Neural cell (in vitro differentiated cells): Measurements from ENCODE around the gene SETD2.

Experiments used
- CTCF ChIP-seq: fragments of 450-650 bp; IDR thresholded peaks from 2 replicates; pipeline ENCODE4 v1.5.1; 2014; ENCODE audit warnings: antibody characterized with exemption, mild to moderate bottlenecking, moderate library complexity; ENCODE audit not compliant: poor library complexity, severe bottlenecking
- EP300 ChIP-seq: fragments of 450-650 bp; conservative IDR thresholded peaks from 2 replicates; pipeline ENCODE4 v1.6.1; 2014; ENCODE audit warnings: antibody characterized with exemption, mild to moderate bottlenecking, moderate library complexity; ENCODE audit not compliant: poor library complexity, severe bottlenecking
- EZH2 ChIP-seq: fragments of 200-600, 300-800 bp; shearing (Covaris generic), sonication (generic); IDR thresholded peaks from 2 replicates; pipeline ENCODE4 v1.6.1; 2014; ENCODE audit warnings: antibody characterized with exemption, low read length, borderline replicate concordance, mild to moderate bottlenecking; ENCODE audit not compliant: insufficient read depth, poor library complexity, severe bottlenecking
- MXI1 ChIP-seq: fragments of 450-650 bp; conservative IDR thresholded peaks from 2 replicates; pipeline ENCODE4 v1.6.1; 2014; ENCODE audit warnings: antibody characterized with exemption, mild to moderate bottlenecking; ENCODE audit not compliant: poor library complexity, severe bottlenecking
- POLR2AphosphoS5 ChIP-seq: IDR thresholded peaks from 2 replicates; pipeline ENCODE4 v1.6.1; 2012
- RAD21 ChIP-seq: fragments of 450-650 bp; conservative IDR thresholded peaks from 2 replicates; pipeline ENCODE4 v1.6.1; 2014; ENCODE audit warnings: antibody characterized with exemption, mild to moderate bottlenecking, moderate library complexity
- REST ChIP-seq: IDR thresholded peaks from 2 replicates; pipeline ENCODE4 v1.6.1; 2012; ENCODE audit warnings: borderline replicate concordance
- SMC3 ChIP-seq: fragments of 450-650 bp; conservative IDR thresholded peaks from 2 replicates; pipeline ENCODE4 v1.6.1; 2014; ENCODE audit warnings: antibody characterized with exemption, mild to moderate bottlenecking, moderate library complexity; ENCODE audit not compliant: poor library complexity
- TAF1 ChIP-seq: IDR thresholded peaks from 2 replicates; pipeline ENCODE4 v1.6.1; 2012; ENCODE audit warnings: low read depth

- TF ChIP-seq CTCF, result no peak
- TF ChIP-seq REST, result no peak
- TF ChIP-seq POLR2AphosphoS5, result no peak
- no peak for TF ChIP-seq MXI1
- TF ChIP-seq TAF1, result no peak
- no peak for TF ChIP-seq EZH2
- TF ChIP-seq EP300, result no peak
- TF ChIP-seq SMC3, result no peak
- no peak for TF ChIP-seq RAD21
Observed at GRCh38 chr3:47086071-47086470, 77.8 kb downstream of the SETD2 start.
